GM19043 (cell line): ENCODE measurements around the gene OTOG.
A peak's percentile ranks its signal among the peaks of the same experiment; 100 is the strongest.

Experiments used
- ATAC-seq: cut with Tn5 transposase; IDR thresholded peaks from one replicate; pipeline ENCODE4 v1.9.1; 2021; ENCODE audit warnings: low read depth; ENCODE audit not compliant: unreplicated experiment

Gene OTOG

GRCh38 chr11:17580271-17580670 is 33.2 kb downstream of the OTOG start:
- ATAC-seq, result no peak

GRCh38 chr11:17581036-17581731 is 34.1 kb downstream of the OTOG start:
- ATAC-seq, result no peak

GRCh38 chr11:17581732-17582053 is 34.6 kb downstream of the OTOG start:
- no peak for ATAC-seq

- ATAC-seq, result no peak
Measured at GRCh38 chr11:17585911-17586695, 39.0 kb downstream of the OTOG start.

DNA sequence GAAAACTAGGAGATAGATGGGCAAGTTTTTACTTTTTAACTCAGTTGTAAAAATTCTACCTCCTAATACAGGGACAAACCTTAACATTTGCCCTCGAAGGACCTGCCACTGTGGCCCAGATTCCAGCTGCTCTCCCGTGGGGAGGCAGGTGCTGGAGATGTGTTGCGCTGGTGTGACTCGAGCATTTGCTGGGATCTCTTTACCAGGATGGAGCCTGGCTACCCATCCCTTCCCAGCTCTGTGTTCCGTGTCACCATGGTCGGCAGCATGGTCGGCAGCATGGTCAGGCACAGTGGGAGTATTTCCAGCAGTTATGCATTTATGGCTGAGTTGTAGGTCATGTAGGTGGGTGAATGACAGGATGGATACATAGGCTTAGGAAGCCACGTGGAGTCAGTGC is 41.1 kb downstream of the OTOG start:
- no peak for ATAC-seq

GRCh38 chr11:17588721-17589120 is 41.7 kb downstream of the OTOG start:
- ATAC-seq, result no peak

GRCh38 chr11:17590463-17590862 is 43.4 kb downstream of the OTOG start:
- no peak for ATAC-seq

DNA sequence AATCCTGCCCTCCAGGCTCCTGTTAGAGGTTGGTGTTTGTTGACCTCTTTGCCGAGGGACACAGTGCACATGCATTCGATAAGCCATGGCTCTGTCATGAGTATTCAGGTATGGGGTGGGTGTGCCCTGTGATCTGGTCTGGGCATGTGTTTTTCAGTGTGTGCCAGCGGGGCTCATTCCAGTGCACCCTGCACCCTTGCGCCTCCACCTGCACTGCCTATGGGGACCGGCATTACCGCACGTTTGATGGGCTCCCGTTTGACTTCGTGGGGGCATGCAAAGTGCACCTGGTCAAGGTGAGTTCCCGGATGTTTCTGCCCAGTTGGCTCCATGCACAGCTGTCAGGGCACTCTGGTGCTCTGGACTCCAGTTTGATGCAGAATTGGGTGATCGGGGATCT is 44.2 kb downstream of the OTOG start:
- ATAC-seq, result no peak

DNA sequence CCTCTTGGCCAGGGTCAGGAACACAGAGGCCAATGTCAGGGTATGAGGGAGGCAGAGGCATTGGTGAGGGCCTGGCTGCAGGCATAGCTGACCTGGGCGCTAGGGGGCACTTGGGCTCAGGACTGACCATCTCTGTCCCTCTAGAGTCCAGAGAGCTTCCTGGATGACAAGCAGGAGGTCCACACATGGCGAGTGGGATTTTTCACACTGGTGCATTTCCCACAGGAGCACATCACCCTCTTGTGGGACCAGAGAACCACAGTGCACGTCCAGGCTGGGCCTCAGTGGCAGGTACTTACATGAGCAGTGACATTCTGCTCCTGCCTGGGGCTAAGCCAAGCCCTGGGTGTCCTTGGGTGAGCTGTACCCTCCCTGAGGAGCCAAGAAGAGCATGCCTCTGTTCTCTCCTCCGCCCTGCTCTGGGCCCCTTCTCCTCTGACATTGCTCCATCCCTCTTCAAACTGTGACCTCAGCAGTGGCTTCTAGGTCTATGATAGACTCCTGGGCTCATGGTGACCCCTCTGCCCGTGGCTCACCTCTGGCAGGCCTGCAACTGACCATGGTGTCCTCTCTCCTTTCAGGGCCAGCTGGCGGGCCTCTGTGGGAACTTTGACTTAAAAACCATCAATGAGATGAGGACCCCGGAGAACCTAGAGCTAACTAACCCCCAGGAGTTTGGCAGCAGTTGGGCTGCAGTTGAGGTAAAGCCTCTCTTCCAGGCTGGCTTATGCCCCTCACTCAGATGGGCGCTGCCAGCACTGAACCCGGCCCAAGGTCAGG is 46.6 kb downstream of the OTOG start:
- no peak for ATAC-seq

DNA sequence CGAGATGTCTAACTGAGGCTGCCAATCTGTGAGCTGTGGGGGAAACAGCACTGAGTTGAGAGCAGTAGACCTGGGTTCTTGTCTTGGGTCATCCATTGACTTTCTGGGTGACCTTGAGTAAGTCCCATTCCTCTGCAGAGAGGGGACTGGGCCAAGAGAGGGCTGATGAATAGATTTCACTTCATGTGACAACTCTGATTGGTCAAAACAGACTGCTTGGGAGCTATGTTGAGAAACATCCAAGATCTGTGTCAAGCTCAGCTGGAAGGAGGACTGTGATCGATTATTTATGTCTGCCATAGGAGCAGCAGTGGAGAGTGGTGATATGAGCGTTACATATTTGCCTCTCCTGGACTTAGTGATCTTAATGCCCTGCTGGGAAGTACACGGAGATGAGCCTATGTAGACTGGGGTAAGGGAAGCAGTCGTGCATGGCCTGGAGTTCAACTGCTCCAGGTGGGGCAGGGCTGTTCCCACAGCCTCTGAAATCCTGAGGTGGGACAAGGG is 47.7 kb downstream of the OTOG start:
- no peak for ATAC-seq

DNA sequence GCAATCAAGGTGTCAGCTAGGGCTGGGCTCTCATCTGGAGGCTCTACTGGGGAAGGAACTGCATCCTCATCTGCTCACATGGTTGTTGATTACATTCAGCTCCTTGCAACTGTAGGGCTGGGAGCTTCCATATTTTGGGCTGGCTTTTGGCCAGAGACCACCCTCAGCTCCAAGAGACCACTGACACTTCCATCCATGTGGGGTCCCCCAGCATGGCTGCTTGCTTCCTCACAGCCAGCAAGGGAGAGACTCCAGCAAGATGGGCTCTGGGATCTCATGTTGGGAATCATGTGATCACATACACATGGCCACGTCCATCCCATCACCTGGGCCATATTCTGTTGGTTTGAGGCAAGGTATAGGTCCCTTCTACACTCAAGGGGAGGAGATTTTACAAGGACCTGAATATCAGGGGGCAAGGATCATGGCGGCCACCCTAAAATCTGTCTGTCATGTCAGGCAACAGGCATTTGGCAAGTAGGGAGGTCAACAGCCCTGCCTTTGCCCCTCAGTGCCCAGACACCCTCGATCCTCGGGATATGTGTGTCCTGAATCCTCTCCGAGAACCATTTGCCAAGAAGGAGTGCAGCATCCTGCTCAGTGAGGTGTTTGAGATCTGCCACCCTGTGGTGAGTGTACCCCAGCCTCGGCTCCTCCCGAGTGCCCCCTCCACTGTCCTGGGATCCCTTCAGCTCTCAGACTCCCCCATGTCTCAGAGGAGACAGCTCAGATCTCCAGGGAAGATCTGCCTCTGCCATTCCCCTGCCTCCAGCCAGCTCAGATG is 48.7 kb downstream of the OTOG start:
- ATAC-seq, result no peak

DNA sequence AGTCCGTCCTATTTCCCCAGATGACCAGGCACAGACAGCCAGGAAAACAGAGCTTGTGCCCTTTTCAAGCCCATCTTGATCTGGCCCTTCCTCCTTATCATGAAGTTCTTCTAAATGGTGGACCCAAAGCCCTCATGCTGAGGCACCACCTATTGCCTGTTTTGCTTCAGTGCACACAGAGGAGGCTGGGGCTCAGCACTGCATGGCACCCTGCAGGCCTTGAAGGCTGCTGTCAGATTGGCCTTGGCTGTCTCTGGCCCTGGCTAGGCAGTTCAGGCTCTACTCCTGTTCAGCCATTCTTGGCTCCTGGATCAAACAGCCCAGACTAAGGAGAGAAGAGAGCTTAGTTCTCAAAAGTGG is 49.2 kb downstream of the OTOG start:
- ATAC-seq, result no peak

- ATAC-seq, result no peak
Measured at GRCh38 chr11:17596711-17597110, 49.7 kb downstream of the OTOG start.

DNA sequence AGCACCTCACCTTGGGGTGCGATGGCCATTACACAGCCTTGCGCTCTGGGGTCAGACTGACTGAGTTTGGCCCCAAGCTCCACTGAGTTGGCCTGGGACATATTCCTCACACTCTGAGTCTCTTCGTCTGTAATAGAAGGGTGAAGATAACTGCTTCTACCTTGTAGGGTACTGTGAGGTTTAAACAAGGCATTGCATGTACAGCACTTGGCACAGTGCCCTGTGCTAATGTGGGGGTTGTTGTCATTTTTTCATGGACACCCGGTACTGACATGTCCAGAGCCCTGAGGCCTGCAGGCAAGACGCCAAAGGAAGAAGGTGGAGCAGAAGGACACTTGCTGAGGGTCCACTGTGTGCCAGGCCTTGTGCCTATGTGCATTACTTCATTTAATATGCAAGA is 50.7 kb downstream of the OTOG start:
- no peak for ATAC-seq

DNA sequence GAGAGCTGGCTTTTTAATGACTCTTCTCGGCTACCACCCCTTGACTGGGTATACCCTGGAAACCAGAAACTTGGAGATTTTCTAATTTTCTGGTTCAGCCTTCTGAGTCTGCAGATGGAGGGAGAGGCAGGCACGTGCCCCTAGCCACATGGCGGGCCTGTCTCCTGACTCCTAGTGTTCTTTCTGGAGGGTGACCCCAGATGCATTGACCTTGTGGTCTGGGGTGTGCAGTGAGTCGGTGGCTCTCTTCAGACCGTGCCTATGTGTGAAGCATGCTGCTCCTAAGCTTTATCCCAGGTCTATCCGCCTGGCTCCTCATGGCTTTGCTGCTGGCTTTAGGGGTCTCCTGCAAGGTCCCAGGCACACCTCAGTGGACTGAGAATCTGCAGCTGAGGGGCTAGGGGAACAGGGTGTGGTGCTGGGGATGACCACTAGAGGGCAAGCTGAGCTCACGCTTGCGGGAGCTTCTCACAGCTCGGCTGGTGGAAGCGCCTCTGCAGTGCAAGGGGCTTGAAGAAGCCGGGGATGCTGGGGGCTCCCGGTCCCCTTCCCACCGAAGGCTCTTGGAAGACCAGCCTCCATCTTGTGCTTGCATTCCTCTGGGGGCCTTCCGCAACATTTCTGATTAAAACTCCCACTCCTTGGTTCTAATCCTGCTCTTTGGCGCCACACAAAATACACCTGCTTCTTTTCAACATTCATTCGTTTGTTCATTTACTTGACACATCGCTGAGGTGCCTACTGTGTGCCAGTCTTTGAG is 51.8 kb downstream of the OTOG start:
- peak; percentile 87 for ATAC-seq

DNA sequence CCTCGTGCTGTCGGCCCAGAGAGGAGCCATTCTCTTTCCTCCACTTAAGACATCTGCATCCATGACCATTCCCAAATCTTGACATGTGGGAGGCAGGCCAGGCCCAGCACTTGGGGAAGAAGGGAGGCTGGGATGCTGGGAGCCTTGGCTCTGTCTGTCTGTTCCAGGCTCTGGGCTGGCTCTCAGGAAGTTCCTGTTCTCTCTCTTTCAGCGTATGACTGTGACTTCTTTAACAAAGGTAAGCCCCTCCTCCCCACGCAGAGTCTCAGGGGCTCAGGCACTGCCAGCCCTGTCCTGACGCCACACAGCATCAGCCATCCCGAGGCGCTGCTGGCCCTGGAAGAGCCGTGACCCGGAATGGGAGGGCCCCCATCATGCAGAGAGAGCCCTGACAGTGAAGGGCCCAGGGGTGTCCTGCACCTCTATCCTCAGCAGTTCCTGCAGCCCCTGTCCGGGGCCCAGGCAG is 52.4 kb downstream of the OTOG start:
- no peak for ATAC-seq

GRCh38 chr11:17600316-17601255 is 53.5 kb downstream of the OTOG start:
- no peak for ATAC-seq

GRCh38 chr11:17601256-17601671 is 54.2 kb downstream of the OTOG start:
- no peak for ATAC-seq

DNA sequence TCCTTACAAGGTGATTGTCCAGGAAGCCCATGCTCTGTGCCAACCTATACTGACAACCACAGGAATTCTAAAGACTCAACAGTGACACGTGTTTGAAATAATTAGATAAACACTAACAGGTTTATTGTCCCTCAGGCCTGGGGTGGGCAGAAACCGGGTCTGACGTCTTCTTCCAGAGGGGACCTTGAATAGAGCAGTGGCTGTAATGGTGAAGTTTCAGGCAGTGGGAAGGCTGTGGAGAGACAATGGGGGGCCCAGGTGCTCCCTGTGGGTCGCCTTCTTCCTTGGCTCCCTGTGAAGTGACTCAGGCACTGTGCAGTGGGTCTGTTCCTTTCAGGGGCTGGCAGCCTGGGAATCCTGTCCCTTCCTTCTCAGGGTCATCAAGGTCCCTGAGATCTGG is 54.6 kb downstream of the OTOG start:
- no peak for ATAC-seq
